Endothelial cell of umbilical vein (primary cell): ENCODE results near the gene AFAP1L2. TPM values are rescaled to one million over a fixed set of nuclear protein-coding genes. Genes with fewer than 3 reads are reported as not detected.

ENCODE experiments used
- BruUV-seq: library from RNA; stranded (reverse); fragments of 400-500 nt; replicated peaks from 2 replicates; lab custom pipeline; 2021; lab: Mats Ljungman, UMichigan
- CTCF ChIA-PET: fragments of 300-600, 350-600 bp; sonication (Branson Sonifier 250); formaldehyde crosslinking; loops from one replicate; lab custom pipeline; 2021; ENCODE audit warnings: antibody characterized with exemption, inconsistent platforms; lab: Charles Lee
- POLR2A ChIA-PET: fragments of 300-600, 350-600 bp; sonication (Branson Sonifier 250); formaldehyde crosslinking; loops from one replicate; lab custom pipeline; 2021; ENCODE audit warnings: antibody characterized with exemption, inconsistent platforms; lab: Charles Lee
- DNase-seq: peaks from one replicate; pipeline ENCODE4 v3.0.0-alpha.2; 2011; ENCODE audit warnings: low read depth, low spot score
- FAIRE-seq: peaks from 2 replicates; lab custom pipeline; 2011; peaks lifted over from hg19 to GRCh38; lab: Jason Lieb, UNC
- H2AFZ ChIP-seq: 2 replicates; pipeline ENCODE4 v1.6.0; 2012; ENCODE audit warnings: low read depth, low read length, control low read depth, inconsistent platforms
- H3K27ac ChIP-seq: 2 replicates; pipeline ENCODE4 v1.5.1; 2011; ENCODE audit warnings: low read depth, mild to moderate bottlenecking, control low read depth, low read length, moderate library complexity; ENCODE audit not compliant: insufficient read depth
- H3K27me3 ChIP-seq, 2 experiments: 2 replicates each; pipeline versions ENCODE4 v1.6.0 to v1.6.1; 2011; ENCODE audit warnings: low read length in 2 of 2, mixed read lengths in 1 of 2; ENCODE audit not compliant: control insufficient read depth in 2 of 2, insufficient read depth in 2 of 2
- H3K36me3 ChIP-seq, 2 experiments: 2 replicates in 1 of 2; 3 replicates in 1 of 2; pipeline ENCODE4 v1.5.1; 2011; ENCODE audit warnings: low read length in 2 of 2, mild to moderate bottlenecking in 1 of 2, moderate library complexity in 1 of 2; ENCODE audit not compliant: control insufficient read depth in 2 of 2, insufficient read depth in 2 of 2; ENCODE audit errors: extremely low read depth in 1 of 2
- H3K4me1 ChIP-seq: 3 replicates; pipeline ENCODE4 v1.5.1; 2011; ENCODE audit warnings: mild to moderate bottlenecking, low read length; ENCODE audit not compliant: control insufficient read depth, insufficient read depth; ENCODE audit errors: extremely low read depth
- H3K4me2 ChIP-seq: 2 replicates; pipeline ENCODE4 v1.6.1; 2011; ENCODE audit warnings: low read length, control low read depth, mixed read lengths; ENCODE audit not compliant: insufficient read depth
- H3K4me3 ChIP-seq, 3 experiments: fragments of 200-600 bp in 1 of 3; sonication (generic), shearing (Covaris generic) in 1 of 3; replicated peaks in 1 of 3; 2 replicates each; pipeline ENCODE4 v1.5.1; 2011 to 2016; ENCODE audit warnings: control low read depth in 3 of 3, low read length in 3 of 3, mild to moderate bottlenecking in 2 of 3, inconsistent platforms in 1 of 3, low read depth in 1 of 3, moderate library complexity in 1 of 3; ENCODE audit not compliant: insufficient read depth in 1 of 3
- H3K79me2 ChIP-seq: 2 replicates; pipeline ENCODE4 v1.6.0; 2012; ENCODE audit warnings: low read length, inconsistent platforms; ENCODE audit not compliant: control insufficient read depth, insufficient read depth
- H3K9ac ChIP-seq: replicated peaks from 2 replicates; pipeline ENCODE3; 2011; ENCODE audit warnings: low read length, control low read depth; ENCODE audit not compliant: insufficient read depth; ENCODE audit errors: extremely low read depth
- H3K9me1 ChIP-seq: replicated peaks from 3 replicates; pipeline ENCODE4 v1.6.0; 2011; ENCODE audit warnings: mild to moderate bottlenecking, low read length; ENCODE audit not compliant: control insufficient read depth, insufficient read depth; ENCODE audit errors: extremely low read depth
- H3K9me3 ChIP-seq: replicated peaks from 2 replicates; pipeline ENCODE4 v1.5.1; 2012; ENCODE audit warnings: low read length, inconsistent platforms; ENCODE audit not compliant: control insufficient read depth, insufficient read depth
- H4K20me1 ChIP-seq: replicated peaks from 2 replicates; pipeline ENCODE3; 2011; ENCODE audit warnings: mild to moderate bottlenecking, low read length; ENCODE audit not compliant: control insufficient read depth, insufficient read depth; ENCODE audit errors: extremely low read depth
- EZH2 ChIP-seq: IDR thresholded peaks from 2 replicates; pipeline ENCODE4 v1.6.1; 2012; ENCODE audit warnings: borderline replicate concordance, low read depth, mild to moderate bottlenecking, moderate library complexity, low read length, inconsistent platforms; ENCODE audit not compliant: severe bottlenecking
- FOS ChIP-seq: IDR thresholded peaks from 2 replicates; pipeline ENCODE4 v1.6.1; 2011; ENCODE audit warnings: mild to moderate bottlenecking, low read length, moderate library complexity, borderline replicate concordance; ENCODE audit not compliant: insufficient read depth
- GATA2 ChIP-seq: IDR thresholded peaks from 2 replicates; pipeline ENCODE4 v1.7.0; 2011; ENCODE audit warnings: low read depth, mild to moderate bottlenecking, moderate library complexity, mixed read lengths, low read length; ENCODE audit not compliant: insufficient read length, insufficient read depth
- JUN ChIP-seq: IDR thresholded peaks from 2 replicates; pipeline ENCODE4 v1.6.1; 2011; ENCODE audit warnings: borderline replicate concordance, low read depth; ENCODE audit not compliant: insufficient read length, insufficient read depth
- dilution Hi-C: fragments of 300-500 bp; cut with MboI; formaldehyde crosslinking; loops from one replicate; pipeline ENCODE4 v1.15.0; 2019; ENCODE audit warnings: low sequenced_read_pairs; ENCODE audit not compliant: extremely low pct_ligation_motif_present
- intact Hi-C: fragments of 100-400 bp; cut with micrococcal nuclease; formaldehyde crosslinking; loops from one replicate; pipeline ENCODE4 v1.10.0; 2022
- polyA plus RNA-seq, 4 experiments: library from polyadenylated mRNA; depleted of rRNA in 3 of 4; stranded (reverse) in 3 of 4; unstranded in 1 of 4; fragments of >200 nt; gene quantifications; 2 replicates each; pipeline versions ENCODE4 v1.2.1 to v1.2.3, GENCODE V29; 2011 to 2012; ENCODE audit warnings: missing spikeins in 1 of 4
- total RNA-seq: library from RNA; stranded (reverse); gene quantifications from 2 replicates; pipeline ENCODE4 v1.2.3, GENCODE V29; 2021
- TF ChIP-seq, protein P1 (sequence below), 2 donors: IDR thresholded peaks; 1 replicate in 1 of 2; 2 replicates in 1 of 2; pipeline ENCODE4 v1.5.1; 2011; ENCODE audit warnings: low read length in 2 of 2, mild to moderate bottlenecking in 2 of 2, moderate library complexity in 2 of 2, control low read depth in 1 of 2, inconsistent platforms in 1 of 2, low read depth in 1 of 2; ENCODE audit not compliant: insufficient read depth in 1 of 2; ENCODE audit errors: extremely low read depth in 1 of 2

AFAP1L2 gene
- total and polyA plus RNA-seq, 2 donors (not counting 3 experiments of a cell fraction or from before 2014, with no cell fraction given) = 0.90 to 4.1 TPM

DNA sequence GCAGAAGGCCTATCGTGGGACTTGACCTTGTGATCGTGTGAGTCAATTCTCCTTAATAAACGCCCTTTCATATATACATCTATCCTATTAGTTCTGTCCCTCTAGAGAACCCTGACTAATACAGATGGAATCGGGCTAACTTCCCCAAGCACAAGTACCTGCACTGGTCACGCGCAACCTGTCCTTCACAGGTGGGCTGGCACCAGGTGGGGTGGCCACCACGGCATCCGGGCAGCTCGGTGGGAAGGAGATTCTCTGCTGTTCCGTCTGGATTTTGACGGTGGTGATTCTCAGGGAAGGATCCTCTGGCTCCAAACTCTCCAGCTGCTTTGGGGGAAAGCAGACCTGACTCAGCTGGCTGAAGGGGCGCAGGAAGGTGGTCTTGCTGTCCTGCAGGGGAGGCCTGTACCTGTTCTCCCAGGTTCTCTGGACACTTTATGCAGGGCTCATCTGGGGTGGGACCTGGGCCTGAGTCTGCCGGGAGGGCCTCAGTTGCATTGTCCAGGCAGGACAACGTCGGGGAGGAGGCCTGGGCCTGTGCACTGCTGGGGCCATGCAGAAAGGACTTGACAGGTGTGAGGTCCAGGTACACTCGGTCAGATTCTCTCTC lies 104.2 kb downstream of the AFAP1L2 start:
- Histone ChIP-seq H3K36me3 (no peaks in the 10 kb centered on the region), H3K27ac (no peak overlapping the region), H2AFZ (no peak overlapping the region), H3K4me1 (peaks cover 8% of the 10 kb centered on the region), H3K9me3 (no peaks in the 10 kb centered on the region), H3K4me2 (no peak overlapping the region), H3K9ac (no peak overlapping the region), H3K9me1 (no peaks in the 10 kb centered on the region), H4K20me1 (no peaks in the 10 kb centered on the region), H3K4me3 (no peak overlapping the region), H3K27me3 (peaks cover 0 to 5% of the 10 kb centered on the region in 2 experiments), H3K79me2 (no peaks in the 10 kb centered on the region)
- intact Hi-C loops (no loop called here), dilution Hi-C loops (no loop called here)
- DNase-seq (no peak), FAIRE-seq (no peak)
- BruUV-seq = no TSS peak
- TF ChIP-seq, protein P1, sequence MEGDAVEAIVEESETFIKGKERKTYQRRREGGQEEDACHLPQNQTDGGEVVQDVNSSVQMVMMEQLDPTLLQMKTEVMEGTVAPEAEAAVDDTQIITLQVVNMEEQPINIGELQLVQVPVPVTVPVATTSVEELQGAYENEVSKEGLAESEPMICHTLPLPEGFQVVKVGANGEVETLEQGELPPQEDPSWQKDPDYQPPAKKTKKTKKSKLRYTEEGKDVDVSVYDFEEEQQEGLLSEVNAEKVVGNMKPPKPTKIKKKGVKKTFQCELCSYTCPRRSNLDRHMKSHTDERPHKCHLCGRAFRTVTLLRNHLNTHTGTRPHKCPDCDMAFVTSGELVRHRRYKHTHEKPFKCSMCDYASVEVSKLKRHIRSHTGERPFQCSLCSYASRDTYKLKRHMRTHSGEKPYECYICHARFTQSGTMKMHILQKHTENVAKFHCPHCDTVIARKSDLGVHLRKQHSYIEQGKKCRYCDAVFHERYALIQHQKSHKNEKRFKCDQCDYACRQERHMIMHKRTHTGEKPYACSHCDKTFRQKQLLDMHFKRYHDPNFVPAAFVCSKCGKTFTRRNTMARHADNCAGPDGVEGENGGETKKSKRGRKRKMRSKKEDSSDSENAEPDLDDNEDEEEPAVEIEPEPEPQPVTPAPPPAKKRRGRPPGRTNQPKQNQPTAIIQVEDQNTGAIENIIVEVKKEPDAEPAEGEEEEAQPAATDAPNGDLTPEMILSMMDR (IDR thresholded peaks at IDR 0.05; ENCODE audit: extremely low read depth in 1 of 2, insufficient read depth in 1 of 2, low read depth in 1 of 2, low read length in 2 of 2) = no peak
- TF ChIP-seq EZH2 = no peak
- no peak for TF ChIP-seq FOS
- no peak for TF ChIP-seq GATA2
- no peak for TF ChIP-seq JUN
- ChIA-PET POLR2A (no interaction called here), CTCF (no interaction called here)
